H1 (cell line): ENCODE measurements around the gene DPYSL4. TPM values are rescaled to one million over a fixed set of nuclear protein-coding genes. Genes with fewer than 3 reads are reported as not detected.
A peak's percentile ranks its signal among the peaks of the same experiment; 100 is the strongest.

Experiments
- CTCF ChIA-PET: fragments of 300-600 bp; sonication (Branson Sonifier 250); formaldehyde crosslinking; loops from one replicate; lab custom pipeline; 2021; ENCODE audit not compliant: partially characterized antibody; lab: Charles Lee
- POLR2A ChIA-PET: fragments of 300-600 bp; sonication (Branson Sonifier 250); formaldehyde crosslinking; loops from one replicate; lab custom pipeline; 2021; ENCODE audit warnings: inconsistent platforms; ENCODE audit not compliant: partially characterized antibody; lab: Charles Lee
- DNase-seq, 2 experiments: peaks; one replicate each; pipeline versions ENCODE4 v3.0.0 to v3.0.0-alpha.2; 2010 to 2022; ENCODE audit warnings: low spot score in 2 of 2, low read depth in 1 of 2, mixed read lengths in 1 of 2
- FAIRE-seq: peaks from 2 replicates; lab custom pipeline; 2011; peaks lifted over from hg19 to GRCh38; lab: Jason Lieb, UNC
- H2AFZ ChIP-seq: 2 replicates; pipeline ENCODE4 v1.8.1; 2012; ENCODE audit warnings: low read length, inconsistent platforms
- H2AK5ac ChIP-seq: 2 replicates; pipeline ENCODE4 v1.6.1; 2013; ENCODE audit warnings: low read depth, low read length
- H2BK120ac ChIP-seq: replicated peaks from 2 replicates; pipeline ENCODE3; 2013; ENCODE audit warnings: low read depth, low read length, inconsistent platforms
- H2BK12ac ChIP-seq: 2 replicates; pipeline ENCODE4 v1.6.1; 2013; ENCODE audit warnings: low read depth, low read length
- H2BK15ac ChIP-seq: 2 replicates; pipeline ENCODE4 v1.6.1; 2013; ENCODE audit warnings: low read length
- H2BK20ac ChIP-seq: 2 replicates; pipeline ENCODE4 v1.6.1; 2013; ENCODE audit warnings: low read length
- H2BK5ac ChIP-seq: 2 replicates; pipeline ENCODE4 v1.6.1; 2013; ENCODE audit warnings: low read depth, low read length
- H3K14ac ChIP-seq: 2 replicates; pipeline ENCODE4 v1.6.1; 2013; ENCODE audit warnings: inconsistent platforms; ENCODE audit not compliant: insufficient read length
- H3K18ac ChIP-seq: 2 replicates; pipeline ENCODE4 v1.6.1; 2013; ENCODE audit warnings: low read length; ENCODE audit errors: extremely low read depth
- H3K23ac ChIP-seq: 2 replicates; pipeline ENCODE4 v1.6.1; 2013; ENCODE audit warnings: inconsistent platforms; ENCODE audit not compliant: insufficient read length
- H3K23me2 ChIP-seq: 2 replicates; pipeline ENCODE4 v1.6.1; 2013; ENCODE audit warnings: low read depth, low read length
- H3K27ac ChIP-seq: 2 replicates; pipeline ENCODE4 v1.6.1; 2011; ENCODE audit warnings: low read depth, low read length, inconsistent platforms
- H3K27me3 ChIP-seq, 4 experiments: replicated peaks in 1 of 4; 1 replicate in 1 of 4; 2 replicates in 3 of 4; pipeline versions ENCODE4 v1.6.1 to v1.8.1; 2011 to 2013; ENCODE audit warnings: low read length in 3 of 4, mild to moderate bottlenecking in 3 of 4, inconsistent platforms in 2 of 4, mixed read lengths in 2 of 4, moderate library complexity in 1 of 4; ENCODE audit not compliant: control insufficient read depth in 3 of 4, insufficient read depth in 3 of 4; ENCODE audit errors: extremely low read depth in 1 of 4
- H3K36me3 ChIP-seq, 4 experiments: 2 replicates each; pipeline versions ENCODE4 v1.6.1 to v1.8.1; 2011 to 2013; ENCODE audit warnings: mild to moderate bottlenecking in 4 of 4, low read length in 3 of 4, moderate library complexity in 2 of 4, control low read depth in 1 of 4, inconsistent platforms in 1 of 4; ENCODE audit not compliant: insufficient read depth in 4 of 4, control insufficient read depth in 2 of 4
- H3K4ac ChIP-seq: replicated peaks from 2 replicates; pipeline ENCODE3; 2013; ENCODE audit warnings: low read length, low read depth, mixed read lengths, inconsistent platforms; ENCODE audit not compliant: insufficient read length
- H3K4me1 ChIP-seq, 4 experiments: replicated peaks in 1 of 4; 1 replicate in 1 of 4; 2 replicates in 3 of 4; pipeline versions ENCODE4 v1.6.1 to v1.8.1; 2011 to 2013; ENCODE audit warnings: low read length in 3 of 4, inconsistent platforms in 2 of 4, mixed read lengths in 1 of 4; ENCODE audit not compliant: insufficient read depth in 4 of 4, control insufficient read depth in 3 of 4
- H3K4me2 ChIP-seq, 2 experiments: 2 replicates each; pipeline versions ENCODE4 v1.6.1 to v1.8.1; 2011 to 2013; ENCODE audit warnings: low read depth in 2 of 2, low read length in 2 of 2, control low read depth in 1 of 2, inconsistent platforms in 1 of 2, mild to moderate bottlenecking in 1 of 2; ENCODE audit not compliant: insufficient read depth in 1 of 2
- H3K4me3 ChIP-seq, 4 experiments: fragments of 200-600, 300-600 bp in 1 of 4; sonication (generic), shearing (Covaris generic), sonication (Bioruptor Twin) in 1 of 4; 2 replicates each; pipeline versions ENCODE4 v1.5.1 to v1.8.1; 2011 to 2016; ENCODE audit warnings: low read length in 4 of 4, low read depth in 3 of 4, control low read depth in 2 of 4, inconsistent platforms in 2 of 4, mild to moderate bottlenecking in 2 of 4, mixed read lengths in 1 of 4, moderate library complexity in 1 of 4; ENCODE audit not compliant: insufficient read depth in 2 of 4; ENCODE audit errors: extremely low read depth in 1 of 4
- H3K56ac ChIP-seq: replicated peaks from 2 replicates; pipeline ENCODE3; 2013; ENCODE audit warnings: low read depth, mild to moderate bottlenecking, mixed read lengths, low read length, inconsistent platforms; ENCODE audit not compliant: insufficient read length
- H3K79me1 ChIP-seq: 2 replicates; pipeline ENCODE4 v1.6.1; 2013; ENCODE audit warnings: low read depth, low read length, control low read depth
- H3K79me2 ChIP-seq, 2 experiments: 2 replicates each; pipeline versions ENCODE4 v1.6.1 to v1.8.1; 2012 to 2013; ENCODE audit warnings: low read length in 2 of 2, mild to moderate bottlenecking in 2 of 2, inconsistent platforms in 1 of 2; ENCODE audit not compliant: insufficient read depth in 2 of 2, control insufficient read depth in 1 of 2
- H3K9ac ChIP-seq, 4 experiments: replicated peaks in 1 of 4; 1 replicate in 1 of 4; 2 replicates in 3 of 4; pipeline versions ENCODE4 v1.6.1 to v1.8.1; 2011 to 2013; ENCODE audit warnings: low read depth in 3 of 4, low read length in 3 of 4, control low read depth in 2 of 4, mild to moderate bottlenecking in 2 of 4, moderate library complexity in 2 of 4, inconsistent platforms in 1 of 4; ENCODE audit errors: extremely low read depth in 1 of 4
- H3K9me3 ChIP-seq, 2 experiments: 2 replicates each; pipeline versions ENCODE4 v1.6.1 to v1.8.1; 2012 to 2013; ENCODE audit warnings: mild to moderate bottlenecking in 2 of 2, moderate library complexity in 2 of 2, control low read depth in 1 of 2, inconsistent platforms in 1 of 2, low read depth in 1 of 2, low read length in 1 of 2, mixed read lengths in 1 of 2; ENCODE audit not compliant: insufficient read depth in 2 of 2
- H4K20me1 ChIP-seq, 2 experiments: replicated peaks in 1 of 2; 2 replicates each; pipeline versions ENCODE3 to v1.8.1; 2011 to 2013; ENCODE audit warnings: inconsistent platforms in 2 of 2, low read length in 2 of 2, mild to moderate bottlenecking in 1 of 2; ENCODE audit not compliant: insufficient read depth in 2 of 2, control insufficient read depth in 1 of 2
- H4K5ac ChIP-seq: 2 replicates; pipeline ENCODE4 v1.6.1; 2013; ENCODE audit warnings: low read length, low read depth, mixed read lengths, inconsistent platforms; ENCODE audit not compliant: insufficient read length
- H4K8ac ChIP-seq: 2 replicates; pipeline ENCODE4 v1.8.0; 2013; ENCODE audit warnings: mild to moderate bottlenecking, moderate library complexity, low read length, inconsistent platforms; ENCODE audit not compliant: insufficient read depth; ENCODE audit errors: extremely low read depth
- H4K91ac ChIP-seq: replicated peaks from 2 replicates; pipeline ENCODE3; 2013; ENCODE audit warnings: low read length, mixed read lengths, inconsistent platforms; ENCODE audit not compliant: insufficient read length
- ATF2 ChIP-seq: IDR thresholded peaks from 2 replicates; pipeline ENCODE4 v1.6.1; 2012; ENCODE audit warnings: low read length, inconsistent platforms
- EZH2 ChIP-seq: fragments of 200-600 bp; sonication (generic); IDR thresholded peaks from 2 replicates; pipeline ENCODE4 v1.7.1; 2012; ENCODE audit warnings: low read depth, mild to moderate bottlenecking, moderate library complexity, low read length, inconsistent platforms; ENCODE audit not compliant: severe bottlenecking
- KDM4A ChIP-seq: IDR thresholded peaks from one replicate; pipeline ENCODE4 v1.7.1; 2012; ENCODE audit warnings: low read depth, mild to moderate bottlenecking, moderate library complexity, low read length, inconsistent platforms; ENCODE audit not compliant: severe bottlenecking
- TCF12 ChIP-seq: IDR thresholded peaks from 2 replicates; pipeline ENCODE4 v1.6.1; 2011; ENCODE audit warnings: low read depth, mild to moderate bottlenecking, low read length
- TEAD4 ChIP-seq: IDR thresholded peaks from 2 replicates; pipeline ENCODE4 v1.6.1; 2012; ENCODE audit warnings: low read depth, low read length, inconsistent platforms, mixed read lengths
- WGBS, 2 experiments: shearing (Covaris generic) in 1 of 2; methylation state at CpG; one replicate each; pipeline versions ENCODE4 v1.1.6 to v1.1.7; 2013 to 2015; ENCODE audit warnings: low lambda C conversion rate in 2 of 2, mixed read lengths in 2 of 2, inconsistent platforms in 1 of 2, low coverage in 1 of 2, missing lambda C conversion rate in 1 of 2; ENCODE audit not compliant: insufficient replicate concordance in 2 of 2, insufficient coverage in 1 of 2, insufficient read length in 1 of 2; ENCODE audit errors: extremely low coverage in 1 of 2, missing lambda C conversion rate in 1 of 2; 5-methylcytosine and 5-hydroxymethylcytosine counted together
- polyA plus RNA-seq, 7 experiments: library from polyadenylated mRNA; depleted of rRNA in 3 of 7; stranded (reverse) in 5 of 7; unstranded in 2 of 7; fragments of >200 nt in 5 of 7; fragments of 200-250 nt in 2 of 7; gene quantifications; 1 replicate in 5 of 7; 2 replicates in 1 of 7; 4 replicates in 1 of 7; pipeline versions ENCODE4 v1.2.1 to v1.2.3, GENCODE V29; 2011 to 2013; ENCODE audit warnings: missing spikeins in 2 of 7, mixed read lengths in 2 of 7
- total RNA-seq: library from RNA; stranded (reverse); fragmentation: NEBNext Ultra II Directional; extraction: Animal tissue kit (Norgen Biotek cat#: 25700); gene quantifications from 2 replicates; pipeline ENCODE4 v1.2.1, GENCODE V29; 2021

DPYSL4 gene
- total and polyA plus RNA-seq, 2 of the 8 experiments (the other 6 are each of a cell fraction or from before 2014, with no cell fraction given) = 12.9 to 15.2 TPM

GRCh38 chr10:132187430-132188138 lies 836 bp downstream of the DPYSL4 start:
- Histone ChIP-seq H3K36me3 (no peaks in the 10 kb centered on the region), H4K5ac (no peak overlapping the region), H2BK15ac (no peak overlapping the region), H3K79me2 (no peaks in the 10 kb centered on the region), H3K27me3 (peaks cover 19 to 52% (median 39%) of the 10 kb centered on the region in 4 experiments), H2BK5ac (no peak overlapping the region), H3K23me2 (peaks cover 15% of the 10 kb centered on the region; the same call in 1 of the 2 replicates), H4K20me1 (peaks cover 2 to 15% of the 10 kb centered on the region in 2 experiments), H3K4me2 (peak overlapping the region; percentile 83), H3K4me1 (peaks cover 0 to 18% (median 8%) of the 10 kb centered on the region in 4 experiments; a peak in 4 of 7 replicates), H2AFZ (no peak overlapping the region), H2BK12ac (no peak overlapping the region), H3K23ac (no peak overlapping the region), H3K4ac (peak overlapping the region; percentile 90), H2BK20ac (no peak overlapping the region), H4K8ac (peak overlapping the region; percentile 35; the same call in 1 of the 2 replicates), H3K27ac (no peak overlapping the region), H3K56ac (no peak overlapping the region), H3K79me1 (peaks cover 5% of the 10 kb centered on the region; the same call in 1 of the 2 replicates), H3K4me3 (peak overlapping the region; percentile 46 to 72 (median 58)), H4K91ac (no peak overlapping the region), H2AK5ac (no peak overlapping the region), H2BK120ac (no peak overlapping the region), H3K14ac (no peak overlapping the region), H3K18ac (peak overlapping the region; percentile 4), H3K9me3 (no peaks in the 10 kb centered on the region), H3K9ac (peak overlapping the region in 2 of 4 experiments; percentile 30 to 58; a peak in 3 of 7 replicates)
- ChIA-PET POLR2A (interaction anchor here (0.7 to 0.8 kb wide), 2 partner anchors 10 to 16 kb away, joined by 3 read pairs; no protein-coding TSS in a partner anchor), CTCF (interaction anchor here (1.0 to 1.6 kb wide), 3 partner anchors 23 to 173 kb away, joined by 3 to 5 read pairs (median 3); no protein-coding TSS in a partner anchor)
- peak in 1 of 2 experiments; percentile 70 for DNase-seq
- FAIRE-seq = no peak
- 12% methylated on average over 30 of the region's 58 CpGs; no CpG with 5 or more reads in 1 of the 2 experiments for WGBS, 2 experiments
- peak; percentile 52 for TF ChIP-seq EZH2
- no peak for TF ChIP-seq KDM4A
- no peak for TF ChIP-seq TCF12
- no peak for TF ChIP-seq ATF2
- TF ChIP-seq TEAD4 = no peak
